SU-DHL-6 (cell line): ENCODE data around the gene PBX2.

Experiments
- CTCF ChIP-seq: fragments of 200-600 bp; sonication (generic); IDR thresholded peaks from one replicate; pipeline ENCODE4 v1.5.1; 2017; ENCODE audit warnings: antibody characterized with exemption, mild to moderate bottlenecking, low read length, moderate library complexity; ENCODE audit not compliant: insufficient read depth, poor library complexity, severe bottlenecking
- EZH2phosphoT487 ChIP-seq: fragments of 200-600 bp; sonication (generic), shearing (Covaris generic); conservative IDR thresholded peaks from 2 replicates; pipeline ENCODE4 v1.6.1; 2018; ENCODE audit warnings: mild to moderate bottlenecking, antibody characterized with exemption, low read length, moderate library complexity, mixed read lengths

- TF ChIP-seq CTCF (no peak), EZH2phosphoT487 (no peak)
Observed at GRCh38 chr6:32151181-32151862, 38.7 kb downstream of the PBX2 start.
